Raji (cell line): ENCODE results near the gene ADARB2.

Experiments used
- POLR2A ChIP-seq: IDR thresholded peaks from 2 replicates; pipeline ENCODE4 v1.6.1; 2011; ENCODE audit warnings: low read depth, low read length, control low read depth; ENCODE audit not compliant: insufficient read depth

Gene ADARB2

DNA sequence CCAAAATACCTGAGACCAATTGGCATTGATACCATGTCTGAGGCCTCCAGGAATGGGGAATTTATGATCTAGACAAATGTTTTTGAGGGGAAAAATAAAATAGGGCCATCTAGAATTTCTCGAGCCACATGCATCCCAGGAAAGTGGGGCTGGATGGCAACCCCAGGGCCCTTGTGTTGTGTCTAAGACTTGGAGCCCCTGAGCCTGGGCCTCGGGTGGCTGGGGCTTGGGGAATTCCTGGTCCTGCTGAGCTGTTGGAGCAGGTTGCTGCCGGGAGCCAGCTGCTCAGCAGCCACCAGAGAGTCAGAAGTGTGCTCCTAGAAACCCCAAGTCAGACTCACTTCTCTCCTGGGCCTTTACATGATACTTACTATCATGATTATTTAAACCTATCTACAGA, 508.2 kb downstream of the ADARB2 start:
- TF ChIP-seq POLR2A, result no peak

DNA sequence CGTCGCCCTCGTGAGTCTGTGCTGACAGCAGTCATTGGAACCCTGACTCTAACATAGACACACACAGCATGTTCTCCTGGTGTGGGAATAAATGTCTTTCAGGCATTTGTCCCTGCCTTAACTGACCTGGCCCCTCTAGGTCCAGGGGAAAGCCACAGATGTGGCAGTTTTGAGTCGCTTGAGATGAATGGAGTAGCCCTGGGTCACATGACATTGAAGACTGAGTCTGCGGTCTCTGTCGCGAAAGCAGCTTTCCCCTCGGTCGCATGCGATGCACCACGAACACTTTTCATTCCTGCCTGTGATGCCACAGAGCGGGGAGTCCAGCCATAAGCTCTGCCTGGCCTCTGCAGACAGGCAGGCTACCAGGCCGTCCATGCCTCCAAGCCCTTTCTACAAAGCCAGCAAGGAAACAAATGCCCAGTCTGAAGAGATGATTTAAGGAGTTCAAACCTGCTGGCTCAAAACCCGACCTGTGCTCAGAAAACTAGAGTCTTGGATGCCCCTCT, 508.8 kb downstream of the ADARB2 start:
- no peak for TF ChIP-seq POLR2A

DNA sequence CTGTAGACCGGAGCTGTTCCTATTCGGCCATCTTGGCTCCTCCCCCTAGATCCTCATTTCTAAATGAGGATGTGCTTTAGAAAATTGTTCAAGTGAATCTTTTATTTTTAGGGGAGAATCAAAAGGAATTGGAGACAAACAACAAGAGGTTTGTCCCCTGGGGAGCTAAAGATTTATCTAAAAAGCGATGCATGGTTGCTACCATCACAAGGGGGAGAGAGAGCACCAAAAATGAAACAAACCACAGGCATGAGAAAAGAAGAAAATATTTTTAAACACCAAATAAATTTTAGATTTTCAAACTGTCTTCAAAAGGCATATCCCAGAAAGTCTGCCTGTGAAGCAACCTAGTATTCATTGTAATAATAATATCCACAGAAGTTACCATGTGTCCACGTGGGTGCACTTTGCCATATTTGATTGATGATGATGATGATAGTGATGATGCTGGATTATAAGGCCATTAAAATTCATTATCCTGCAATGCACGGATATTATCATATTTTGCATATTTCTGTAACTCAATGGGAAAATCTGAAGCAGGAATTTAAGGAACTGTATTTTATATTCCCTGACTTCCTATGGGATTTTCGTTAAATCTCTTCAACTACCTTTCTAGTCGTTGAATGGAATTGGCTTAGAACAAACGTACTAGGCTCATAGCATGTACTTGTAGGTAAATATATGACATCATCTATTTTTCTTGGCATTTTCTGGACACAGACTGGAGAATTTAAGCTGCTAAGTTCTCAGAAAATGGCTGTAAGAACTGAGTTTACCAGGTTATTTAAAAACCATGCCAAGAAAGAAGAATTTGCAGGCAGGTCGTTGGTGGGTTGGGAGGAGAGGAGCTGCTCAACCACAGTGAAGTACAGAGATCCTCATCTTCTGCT, 509.6 kb downstream of the ADARB2 start:
- no peak for TF ChIP-seq POLR2A

DNA sequence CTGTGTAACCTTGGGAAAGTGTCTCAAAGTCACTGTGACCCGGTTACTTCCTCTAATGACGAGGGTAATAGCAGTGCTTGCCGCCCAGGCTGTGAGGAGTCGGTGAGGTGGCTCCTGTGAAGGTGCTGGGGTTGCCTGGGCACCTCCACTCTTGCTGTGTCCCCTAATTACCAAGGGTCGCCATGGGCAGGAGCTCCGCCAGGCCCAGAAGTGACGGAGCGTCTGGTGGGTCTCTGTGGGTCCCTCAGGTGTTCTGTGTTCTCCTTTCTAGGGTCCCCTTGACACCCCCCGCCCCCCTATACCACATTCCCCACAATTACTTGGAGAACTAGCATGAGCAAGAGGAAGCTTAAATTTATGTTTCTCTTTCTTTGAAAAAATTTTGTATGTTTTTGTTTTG, 519.7 kb downstream of the ADARB2 start:
- no peak for TF ChIP-seq POLR2A

DNA sequence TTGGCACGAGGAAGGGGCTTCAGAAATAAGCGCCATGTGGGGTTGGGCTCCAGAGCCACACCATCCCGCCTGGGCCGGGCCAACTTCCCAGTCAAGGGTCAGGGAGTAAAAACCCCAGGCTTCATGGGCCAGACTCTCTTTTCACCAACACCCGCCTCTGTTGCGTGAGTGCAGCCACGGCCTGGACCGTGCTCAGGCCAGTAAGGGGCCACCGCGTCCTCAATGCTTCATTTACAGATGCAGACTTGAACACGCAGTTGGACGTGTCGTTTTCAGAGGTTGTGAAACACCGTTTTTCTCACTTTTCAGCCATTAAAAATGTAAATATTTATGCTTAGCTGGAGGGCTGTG, 520.1 kb downstream of the ADARB2 start:
- TF ChIP-seq POLR2A, result no peak

DNA sequence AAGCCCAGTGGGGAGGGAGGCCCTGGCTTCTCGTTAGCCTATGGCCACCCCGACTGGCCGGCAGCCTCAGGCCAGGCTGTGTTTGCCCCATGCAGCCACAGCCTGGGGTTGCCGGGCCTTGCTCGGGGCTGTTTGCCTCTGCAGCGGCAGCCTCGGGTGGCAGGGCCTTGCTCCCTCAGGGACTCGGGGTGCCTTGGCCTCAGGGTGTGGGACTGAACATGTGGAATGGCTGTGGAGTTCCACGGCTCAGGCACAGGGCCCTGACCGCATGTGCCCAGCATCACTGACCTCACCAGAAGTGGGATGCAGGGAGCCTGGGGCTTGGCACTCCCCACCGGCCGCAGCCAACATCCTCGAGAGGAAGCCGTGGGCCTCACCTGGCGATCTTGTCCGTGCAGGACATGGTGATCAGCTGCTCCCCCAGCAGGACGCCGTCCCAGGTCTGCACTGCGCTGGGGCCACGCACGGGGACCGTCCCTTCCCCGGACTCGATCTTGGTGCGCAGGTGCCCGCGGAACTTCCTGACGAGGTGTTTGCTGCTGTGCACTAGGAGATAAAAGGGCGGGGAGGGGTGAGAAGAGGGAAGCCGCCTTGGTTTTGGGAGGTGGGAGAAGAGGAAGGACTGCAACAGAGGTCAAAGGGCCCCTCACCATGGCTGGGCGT, 520.6 kb downstream of the ADARB2 start:
- no peak for TF ChIP-seq POLR2A

DNA sequence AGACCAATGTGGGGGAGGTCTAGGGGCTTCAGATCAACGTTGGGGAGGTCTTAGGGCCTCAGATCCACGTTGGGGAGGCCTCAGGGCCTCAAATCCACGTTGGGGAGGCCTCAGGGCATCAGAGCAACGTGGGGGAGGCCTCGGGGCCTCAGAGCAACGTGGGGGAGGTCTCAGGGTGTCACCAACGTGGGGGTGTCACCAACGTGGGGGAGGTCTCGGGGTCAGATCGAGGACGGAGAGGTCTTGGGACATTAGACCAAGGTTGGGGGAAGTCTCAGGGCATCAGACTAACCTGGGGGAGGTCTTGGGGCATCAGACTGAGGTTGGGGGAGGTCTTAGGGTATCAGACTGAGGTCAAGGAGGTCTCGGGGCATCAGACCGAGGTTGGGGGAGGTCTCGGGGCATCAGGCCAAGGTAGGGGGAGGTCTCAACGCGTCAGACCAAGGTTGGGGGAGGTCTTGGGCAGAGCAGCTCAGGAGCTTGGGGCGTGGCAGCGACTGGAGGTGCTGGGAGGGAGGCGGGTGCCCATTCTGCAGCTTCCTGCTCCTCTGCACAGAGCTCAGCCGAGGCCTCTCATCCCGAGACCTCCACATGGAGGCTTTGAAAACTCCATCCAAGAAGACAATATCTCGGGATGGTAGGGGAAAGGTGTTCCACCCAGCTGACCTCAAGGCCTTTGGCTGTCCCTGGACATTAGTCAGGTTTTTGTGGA, 521.3 kb downstream of the ADARB2 start:
- no peak for TF ChIP-seq POLR2A

DNA sequence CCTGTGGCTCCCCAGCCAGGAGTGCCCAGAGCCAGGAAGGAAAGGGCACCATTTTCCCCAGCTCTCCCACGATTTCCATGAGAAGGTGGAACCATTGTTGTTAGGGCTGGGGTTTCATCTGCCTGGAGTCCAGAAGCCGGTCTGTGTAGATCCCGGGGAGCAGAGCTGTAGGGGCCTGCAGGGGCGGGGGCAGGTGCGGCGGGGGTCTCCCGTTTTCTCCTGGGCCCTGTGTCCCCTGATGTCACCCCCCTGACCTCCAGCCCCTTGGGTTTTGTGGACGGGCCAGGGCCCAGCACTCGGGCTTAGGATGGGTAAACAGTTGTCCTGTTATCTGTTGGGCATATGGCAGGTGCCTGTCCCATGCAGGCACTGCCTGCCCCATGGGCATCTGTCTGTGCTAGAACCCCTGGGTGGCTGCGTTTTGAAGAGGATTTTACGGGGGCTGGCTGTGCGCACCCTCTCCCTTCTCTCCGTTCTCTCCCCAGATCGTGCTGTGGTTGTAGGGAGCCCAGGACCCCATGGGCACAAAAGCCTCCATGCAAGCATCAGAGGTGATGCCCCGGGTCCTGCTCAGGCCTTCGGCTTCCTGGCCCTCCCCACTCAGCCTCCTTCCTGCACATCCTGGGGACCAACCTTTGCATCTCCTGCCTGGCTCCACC, 522.3 kb downstream of the ADARB2 start:
- TF ChIP-seq POLR2A, result no peak

DNA sequence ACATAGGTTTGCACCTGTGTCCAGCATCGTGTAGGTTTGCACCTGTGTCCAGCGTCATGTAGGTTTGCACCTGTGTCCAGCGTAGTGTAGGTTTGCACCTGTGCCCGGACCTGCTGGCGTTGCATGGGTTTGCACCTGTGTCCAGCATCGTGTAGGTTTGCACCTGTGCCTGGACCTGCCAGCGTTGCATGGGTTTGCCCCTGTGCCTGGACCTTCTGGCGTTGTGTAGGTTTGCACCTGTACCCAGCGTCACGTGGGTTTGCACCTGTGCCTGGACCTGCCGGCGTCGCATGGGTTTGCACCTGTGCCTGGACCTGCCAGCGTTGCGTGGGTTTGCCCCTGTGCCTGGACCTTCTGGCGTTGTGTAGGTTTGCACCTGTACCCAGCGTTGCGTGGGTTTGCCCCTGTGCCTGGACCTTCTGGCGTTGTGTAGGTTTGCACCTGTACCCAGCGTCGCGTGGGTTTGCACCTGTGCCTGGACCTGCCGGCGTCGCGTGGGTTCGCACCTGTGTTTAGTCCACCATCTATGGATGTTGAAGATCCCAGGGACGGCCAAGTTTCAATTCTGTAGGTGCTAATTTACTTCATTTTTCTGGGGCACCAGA, 523.2 kb downstream of the ADARB2 start:
- no peak for TF ChIP-seq POLR2A

DNA sequence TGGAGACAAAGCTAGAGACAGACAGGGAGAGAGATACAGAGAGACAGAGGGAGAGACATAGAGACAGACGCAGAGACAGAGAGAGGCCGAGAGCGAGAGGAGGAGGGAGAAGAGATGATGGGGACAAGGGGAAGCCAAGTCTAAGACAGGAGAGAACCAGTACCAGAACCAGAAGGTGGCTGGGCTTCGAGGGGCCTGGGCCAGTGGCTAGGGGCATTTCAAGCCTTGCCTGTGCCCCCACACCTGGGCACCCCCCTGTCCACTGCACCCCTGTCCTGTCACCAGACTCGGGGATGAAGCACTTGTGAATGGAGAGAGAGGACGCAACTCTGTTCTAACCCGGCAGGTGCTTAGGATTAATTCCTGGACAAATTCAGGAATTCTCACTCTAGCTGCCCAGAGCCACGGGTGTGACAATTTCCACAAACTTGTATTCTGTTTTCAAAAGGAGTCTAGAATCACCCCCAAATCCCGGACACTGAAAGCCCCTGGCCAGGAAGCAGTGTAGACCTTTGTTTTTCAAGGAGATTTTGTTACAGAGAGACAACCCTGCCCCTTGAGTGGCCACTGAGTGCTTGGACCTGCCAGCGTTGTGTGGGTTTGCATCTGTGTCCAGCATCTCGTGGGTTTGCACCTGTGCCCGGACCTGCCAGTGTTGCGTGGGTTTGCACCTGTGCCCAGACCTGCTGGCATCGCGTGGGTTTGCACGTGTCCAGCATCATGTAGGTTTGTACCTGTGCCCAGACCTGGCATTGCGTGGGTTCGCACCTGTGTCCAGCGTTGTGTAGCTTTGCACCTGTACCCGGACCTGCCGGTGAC, 523.9 kb downstream of the ADARB2 start:
- TF ChIP-seq POLR2A, result no peak

DNA sequence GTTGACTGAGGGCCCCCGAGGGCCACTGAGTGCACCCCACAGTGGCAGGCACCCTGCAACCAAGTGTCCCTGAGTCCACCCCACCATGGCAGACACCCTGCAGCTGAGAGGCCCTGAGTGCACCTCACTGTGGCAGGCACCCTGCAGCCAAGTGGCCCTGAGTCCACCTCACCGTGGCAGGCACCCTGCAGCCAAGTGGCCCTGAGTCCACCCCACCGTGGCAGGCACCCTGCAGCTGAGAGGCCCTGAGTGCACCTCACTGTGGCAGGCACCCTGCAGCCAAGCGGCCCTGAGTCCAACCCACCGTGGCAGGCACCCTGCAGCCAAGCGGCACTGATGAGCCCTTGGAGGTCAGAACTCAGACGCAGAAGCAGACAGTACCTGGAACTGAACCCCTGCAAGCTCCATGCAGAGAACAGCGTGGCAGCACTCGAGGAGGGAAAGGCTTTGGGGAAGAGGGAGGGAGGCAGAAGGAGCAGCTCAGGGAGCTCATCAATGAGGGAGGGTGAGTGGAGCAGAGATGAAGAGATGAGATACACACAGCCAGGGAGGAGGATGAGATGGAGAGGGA, 524.7 kb downstream of the ADARB2 start:
- TF ChIP-seq POLR2A, result no peak

DNA sequence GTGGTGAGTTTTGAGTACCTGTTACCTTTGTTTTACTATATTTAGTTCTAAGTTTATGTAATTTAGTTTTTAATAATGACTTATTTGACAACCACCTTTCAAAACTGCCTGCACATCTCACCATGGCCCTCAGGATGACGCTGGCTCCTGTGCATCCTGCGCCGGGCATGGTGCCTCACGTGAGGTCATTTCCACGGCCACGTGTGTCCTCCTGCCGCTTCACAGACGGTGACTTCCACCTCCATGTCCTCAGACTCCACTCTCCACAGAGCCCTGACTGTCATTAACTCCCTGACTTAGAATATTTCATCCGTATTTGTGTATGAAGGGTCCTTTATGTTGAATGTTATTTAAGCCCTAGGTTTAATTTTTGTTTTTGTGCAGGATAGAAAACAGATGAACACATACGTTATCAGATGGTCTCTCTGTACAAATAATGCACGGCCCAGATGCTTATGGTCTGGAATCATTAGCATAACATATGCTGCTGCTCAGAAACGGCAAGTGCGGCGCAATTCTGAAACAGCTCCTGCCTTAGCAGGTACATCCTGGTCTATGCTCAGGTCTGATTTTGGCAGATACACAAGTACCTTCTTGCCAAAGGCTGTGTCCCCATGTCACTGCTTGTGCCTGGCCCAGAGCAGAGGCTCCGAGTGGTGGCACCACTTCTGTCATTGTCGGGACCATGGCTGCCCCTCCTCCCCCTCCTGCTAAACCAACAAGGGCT, 525.3 kb downstream of the ADARB2 start:
- no peak for TF ChIP-seq POLR2A

DNA sequence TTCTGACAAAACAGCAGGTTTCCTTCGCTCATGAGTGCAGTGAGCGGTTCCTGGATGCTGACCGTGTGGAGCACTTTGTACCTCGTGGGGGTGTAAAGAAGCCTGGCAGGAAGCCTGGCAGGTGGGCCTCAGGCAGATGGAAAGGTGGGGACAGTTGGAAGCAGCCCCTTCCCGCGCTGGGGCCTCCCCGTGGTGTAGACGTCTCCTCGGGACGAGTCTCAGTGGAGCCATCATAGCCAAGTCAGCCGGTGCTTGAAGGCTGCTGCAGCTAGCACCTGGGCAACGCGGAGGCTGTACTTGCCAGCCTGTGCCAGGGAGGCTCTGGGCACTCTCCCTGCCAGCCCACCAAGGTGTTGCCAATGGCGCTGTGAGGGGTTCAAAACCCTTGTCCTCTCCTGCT, 526.7 kb downstream of the ADARB2 start:
- no peak for TF ChIP-seq POLR2A

DNA sequence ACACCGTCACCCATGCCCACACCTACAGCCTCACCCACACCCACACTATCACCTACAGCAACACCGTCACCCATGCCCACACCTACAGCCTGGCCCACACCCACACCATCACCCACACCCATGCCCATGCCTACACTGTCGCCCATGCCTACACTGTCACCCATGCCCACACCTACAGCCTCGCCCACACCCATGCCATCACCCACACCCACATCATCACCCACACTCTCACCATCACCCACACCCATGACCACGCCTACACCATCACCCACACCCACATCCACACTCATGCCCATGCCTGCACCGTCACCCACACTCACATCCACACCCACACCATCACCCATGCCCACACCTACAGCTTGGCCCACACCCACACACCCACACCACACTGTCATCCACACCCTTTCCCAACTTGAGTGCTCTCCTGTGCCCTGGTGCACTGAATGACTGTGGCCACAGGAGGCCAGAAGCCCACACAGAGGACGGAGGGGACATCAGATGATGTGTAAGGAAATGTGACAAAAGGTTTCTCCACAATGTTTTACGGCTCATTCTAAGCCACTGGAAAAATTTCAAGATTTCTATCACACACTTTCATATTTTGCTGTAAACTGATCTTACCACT, 527.9 kb downstream of the ADARB2 start:
- TF ChIP-seq POLR2A, result no peak
